GM13976 (cell line): Measurements from ENCODE around the gene CCDC47.

Experiments used
- DNase-seq: peaks from one replicate; pipeline ENCODE4 v3.0.0; 2012; ENCODE audit warnings: low spot score
- in situ Hi-C: fragments of 300-500 bp; cut with MboI; formaldehyde crosslinking; loops from one replicate; pipeline ENCODE4 v1.12.0; 2022; ENCODE audit warnings: low sequenced_read_pairs, mixed read lengths, inconsistent platforms; ENCODE audit not compliant: unreplicated experiment
- TF ChIP-seq, protein P1 (sequence below): IDR thresholded peaks from 2 replicates; pipeline ENCODE4 v1.5.1; 2012; ENCODE audit warnings: borderline replicate concordance, mild to moderate bottlenecking; ENCODE audit not compliant: insufficient read depth; ENCODE audit errors: extremely low read depth, missing control alignments, control extremely low read depth

The CCDC47 gene

GRCh38 chr17:63773272-63774140 lies at the start of gene CCDC47:
Gene CCDC47, minus strand, starts transcription at chr17:63773597. Its CDS starts 7,422 bp downstream, at chr17:63766175.
- TF ChIP-seq, protein P1, sequence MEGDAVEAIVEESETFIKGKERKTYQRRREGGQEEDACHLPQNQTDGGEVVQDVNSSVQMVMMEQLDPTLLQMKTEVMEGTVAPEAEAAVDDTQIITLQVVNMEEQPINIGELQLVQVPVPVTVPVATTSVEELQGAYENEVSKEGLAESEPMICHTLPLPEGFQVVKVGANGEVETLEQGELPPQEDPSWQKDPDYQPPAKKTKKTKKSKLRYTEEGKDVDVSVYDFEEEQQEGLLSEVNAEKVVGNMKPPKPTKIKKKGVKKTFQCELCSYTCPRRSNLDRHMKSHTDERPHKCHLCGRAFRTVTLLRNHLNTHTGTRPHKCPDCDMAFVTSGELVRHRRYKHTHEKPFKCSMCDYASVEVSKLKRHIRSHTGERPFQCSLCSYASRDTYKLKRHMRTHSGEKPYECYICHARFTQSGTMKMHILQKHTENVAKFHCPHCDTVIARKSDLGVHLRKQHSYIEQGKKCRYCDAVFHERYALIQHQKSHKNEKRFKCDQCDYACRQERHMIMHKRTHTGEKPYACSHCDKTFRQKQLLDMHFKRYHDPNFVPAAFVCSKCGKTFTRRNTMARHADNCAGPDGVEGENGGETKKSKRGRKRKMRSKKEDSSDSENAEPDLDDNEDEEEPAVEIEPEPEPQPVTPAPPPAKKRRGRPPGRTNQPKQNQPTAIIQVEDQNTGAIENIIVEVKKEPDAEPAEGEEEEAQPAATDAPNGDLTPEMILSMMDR: no peak
- peak; percentile 98 for DNase-seq
- in situ Hi-C loops: no loop called here

DNA sequence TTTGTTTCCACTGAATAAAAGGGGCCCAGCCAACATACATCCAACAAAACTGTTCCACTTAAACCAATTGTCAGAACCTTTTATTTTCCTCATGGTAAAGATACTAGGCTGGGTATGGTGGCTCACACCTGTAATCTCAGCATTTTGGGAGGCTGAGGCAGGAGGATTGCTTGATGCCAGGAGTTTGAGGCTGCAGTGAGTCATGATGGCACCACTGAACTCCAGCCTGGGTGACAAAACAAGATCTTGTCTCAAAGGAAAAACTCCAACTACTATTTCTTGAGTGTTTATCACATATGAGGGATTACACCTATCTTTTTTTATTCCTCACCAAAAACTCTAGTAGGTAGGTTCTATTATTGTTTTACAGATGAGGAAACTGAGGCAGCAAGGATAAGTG lies 49.1 kb upstream of the CCDC47 start:
- in situ Hi-C loops: loop anchor here (25.0 kb wide), 1 partner anchor 385 kb away; the partner anchor contains the start of gene CYB561

GRCh38 chr17:63821804-63822203 lies 48.4 kb upstream of the CCDC47 start:
- in situ Hi-C loops: loop anchor here (25.0 kb wide), 1 partner anchor 385 kb away; the partner anchor contains the start of gene CYB561
- no peak for DNase-seq
- TF ChIP-seq, protein P1: no peak

More for the DNA sequence above, 49.1 kb upstream of the CCDC47 start:
- TF ChIP-seq, protein P1: no peak
- no peak for DNase-seq

- TF ChIP-seq, protein P1: no peak
- no peak for DNase-seq
- in situ Hi-C loops: loop anchor here (25.0 kb wide), 1 partner anchor 384 kb away; the partner anchor contains the start of gene CYB561
These were observed 47.7 kb upstream of the CCDC47 start for GRCh38 chr17:63820963-63821561.

DNA sequence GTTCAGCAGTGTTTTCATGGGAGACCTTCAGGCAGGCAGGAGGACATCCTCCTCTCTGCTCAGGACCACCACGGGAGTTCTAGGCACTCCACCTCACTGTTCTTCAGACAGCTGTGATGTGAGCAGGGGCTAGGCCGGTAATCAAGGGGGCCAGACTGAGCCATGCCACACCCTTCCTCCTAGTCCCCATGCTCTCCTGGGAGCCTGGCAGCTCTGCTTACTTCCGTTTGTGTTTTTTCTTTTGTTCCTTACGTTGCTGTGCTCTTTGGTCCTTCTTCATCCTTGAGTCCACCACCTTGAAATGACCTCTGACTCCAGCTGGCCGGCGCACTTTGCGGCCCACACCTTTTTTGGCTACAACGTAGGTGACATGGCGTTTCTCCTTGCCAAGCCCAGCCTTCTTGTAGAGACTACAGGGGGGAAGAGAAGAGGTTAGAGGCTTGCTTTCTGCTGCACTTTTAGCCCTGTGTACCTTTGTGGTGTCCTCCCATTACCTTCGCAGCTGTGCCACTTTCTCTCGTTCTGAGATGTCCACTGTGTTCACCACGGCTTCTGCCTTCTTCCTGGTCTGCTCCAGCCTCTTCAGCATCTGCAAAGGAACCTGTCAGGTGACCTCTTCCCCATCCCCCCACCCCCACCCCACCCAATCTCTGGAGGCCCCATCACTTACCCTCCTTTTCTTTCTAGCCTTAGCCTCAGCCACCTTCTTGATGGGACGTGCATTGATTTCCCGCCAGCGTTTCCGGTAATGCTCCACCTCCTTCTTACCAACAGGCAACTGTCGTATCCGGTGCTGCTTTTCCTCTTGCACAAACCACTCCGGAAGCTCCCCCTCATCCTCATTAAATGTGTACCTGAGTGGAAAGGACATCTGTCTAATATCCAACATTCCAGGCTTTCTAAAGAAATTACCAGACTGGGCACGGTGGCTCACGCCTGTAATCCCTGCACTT lies 46.5 kb upstream of the CCDC47 start:
- TF ChIP-seq, protein P1: no peak
- in situ Hi-C loops: loop anchor here (25.0 kb wide), 1 partner anchor 383 kb away; the partner anchor contains the start of gene CYB561
- DNase-seq: no peak
